Prostate gland (tissue), 2 donors: ENCODE data around the gene CORO6.

ENCODE experiments used
- CTCF ChIP-seq, 4 experiments: fragments of 200-600 bp in 2 of 4; fragments of 450-650 bp in 2 of 4; sonication (generic) in 2 of 4; IDR thresholded peaks; 1 replicate in 3 of 4; 2 replicates in 1 of 4; pipeline ENCODE4 v1.5.1; 2016 to 2019; ENCODE audit warnings: antibody characterized with exemption in 4 of 4, mild to moderate bottlenecking in 2 of 4, moderate library complexity in 2 of 4
- POLR2A ChIP-seq: fragments of 450-650 bp; IDR thresholded peaks from one replicate; pipeline ENCODE4 v1.6.1; 2016; ENCODE audit warnings: antibody characterized with exemption, mild to moderate bottlenecking

GRCh38 chr17:29584452-29585079 lies 38.1 kb downstream of the CORO6 start:
- TF ChIP-seq CTCF (IDR thresholded peaks at IDR 0.05) (no peak), POLR2A (no peak)
